WTC11 (cell line): Measurements from ENCODE around the gene MKNK2. TPM values are rescaled to one million over a fixed set of nuclear protein-coding genes. Genes with fewer than 3 reads are reported as not detected.

Experiments used
- ATAC-seq: fragments of 200-7000 bp; cut with Tn5 transposase; 2 replicates; pipeline ENCODE4 v1.10.0; 2021; ENCODE audit warnings: mild to moderate bottlenecking, moderate library complexity
- CTCF ChIA-PET: fragments of 300-600 bp; sonication (Branson Sonifier 250); formaldehyde crosslinking; loops from one replicate; lab custom pipeline; 2021; ENCODE audit warnings: antibody characterized with exemption; lab: Charles Lee
- POLR2A ChIA-PET: fragments of 350-600 bp; sonication (Branson Sonifier 250); formaldehyde crosslinking; loops from one replicate; lab custom pipeline; 2021; ENCODE audit warnings: antibody characterized with exemption; lab: Charles Lee
- DNase-seq: peaks from one replicate; pipeline ENCODE4 v3.0.0; 2021; ENCODE audit warnings: low spot score
- H3K27ac Mint-ChIP-seq: 2 replicates; pipeline ENCODE4 v1.8.0; 2021; ENCODE audit warnings: mixed read lengths
- H3K27me3 Mint-ChIP-seq: 2 replicates; pipeline ENCODE4 v1.8.0; 2021; ENCODE audit warnings: low read depth, mild to moderate bottlenecking, moderate library complexity, mixed read lengths
- H3K36me3 Mint-ChIP-seq: 2 replicates; pipeline ENCODE4 v1.8.0; 2021; ENCODE audit warnings: mixed read lengths
- H3K4me1 Mint-ChIP-seq: 2 replicates; pipeline ENCODE4 v1.8.0; 2022; ENCODE audit warnings: mixed read lengths
- H3K4me3 Mint-ChIP-seq: 2 replicates; pipeline ENCODE4 v1.8.0; 2021; ENCODE audit warnings: mild to moderate bottlenecking, moderate library complexity, mixed read lengths
- H3K9me3 Mint-ChIP-seq: 2 replicates; pipeline ENCODE4 v1.8.0; 2021; ENCODE audit warnings: mixed read lengths
- ATF1 ChIP-seq: sonication (generic); formaldehyde crosslinking; IDR thresholded peaks from 2 replicates; pipeline ENCODE4 v1.8.1; 2023; ENCODE audit warnings: mild to moderate bottlenecking, moderate library complexity, missing genetic modification reagents
- ELF4 ChIP-seq: sonication (generic); formaldehyde crosslinking; IDR thresholded peaks from 2 replicates; pipeline ENCODE4 v1.8.1; 2022; ENCODE audit warnings: low read depth, mild to moderate bottlenecking, moderate library complexity, missing genetic modification reagents
- FOXJ3 ChIP-seq: sonication (generic); formaldehyde crosslinking; IDR thresholded peaks from 2 replicates; pipeline ENCODE4 v1.9.0; 2021; ENCODE audit warnings: missing genetic modification reagents, mild to moderate bottlenecking, borderline replicate concordance
- GRHL2 ChIP-seq: fragments of 250-450 bp; sonication (Bioruptor Pico); IDR thresholded peaks from 2 replicates; pipeline ENCODE4 v1.8.0; 2022; ENCODE audit warnings: mild to moderate bottlenecking, moderate library complexity; ENCODE audit not compliant: insufficient replicate concordance, severe bottlenecking
- GTF2I ChIP-seq: fragments of 250-450 bp; sonication (Bioruptor Pico); conservative IDR thresholded peaks from 2 replicates; pipeline ENCODE4 v1.4.0; 2021; ENCODE audit warnings: mild to moderate bottlenecking
- HMGA2 ChIP-seq: fragments of 250-450 bp; sonication (Bioruptor Pico); IDR thresholded peaks from 2 replicates; pipeline ENCODE4 v1.4.0; 2021; ENCODE audit warnings: mild to moderate bottlenecking, moderate library complexity
- HMGXB4 ChIP-seq: sonication (generic); formaldehyde crosslinking; IDR thresholded peaks from 2 replicates; pipeline ENCODE4 v1.8.1; 2023; ENCODE audit warnings: mild to moderate bottlenecking, moderate library complexity, missing genetic modification reagents
- IRF1 ChIP-seq: sonication (generic); formaldehyde crosslinking; IDR thresholded peaks from 2 replicates; pipeline ENCODE4 v1.8.0; 2023; ENCODE audit warnings: missing genetic modification reagents
- MLX ChIP-seq: sonication (generic); formaldehyde crosslinking; IDR thresholded peaks from 2 replicates; pipeline ENCODE4 v1.8.1; 2023; ENCODE audit warnings: mild to moderate bottlenecking, missing genetic modification reagents, moderate library complexity
- NR3C1 ChIP-seq: sonication (generic); formaldehyde crosslinking; conservative IDR thresholded peaks from 2 replicates; pipeline ENCODE4 v1.8.1; 2023; ENCODE audit warnings: low read depth, mild to moderate bottlenecking, missing genetic modification reagents
- RORB ChIP-seq: fragments of 250-450 bp; sonication (Bioruptor Pico); IDR thresholded peaks from 2 replicates; pipeline ENCODE4 v1.9.0; 2021; ENCODE audit warnings: mild to moderate bottlenecking
- TEAD4 ChIP-seq: sonication (generic); formaldehyde crosslinking; IDR thresholded peaks from 2 replicates; pipeline ENCODE4 v1.8.0; 2022; ENCODE audit warnings: mild to moderate bottlenecking, missing genetic modification reagents
- ZBTB21 ChIP-seq: sonication (generic); formaldehyde crosslinking; IDR thresholded peaks from 2 replicates; pipeline ENCODE4 v1.8.1; 2023; ENCODE audit warnings: mild to moderate bottlenecking, missing genetic modification reagents, borderline replicate concordance
- ZNF138 ChIP-seq: sonication (generic); formaldehyde crosslinking; conservative IDR thresholded peaks from 2 replicates; pipeline ENCODE4 v1.8.1; 2022; ENCODE audit warnings: mild to moderate bottlenecking, moderate library complexity, missing genetic modification reagents
- ZNF232 ChIP-seq: sonication (generic); formaldehyde crosslinking; IDR thresholded peaks from 2 replicates; pipeline ENCODE4 v1.8.0; 2022; ENCODE audit warnings: mild to moderate bottlenecking, missing genetic modification reagents
- ZNF263 ChIP-seq: sonication (generic); formaldehyde crosslinking; IDR thresholded peaks from 2 replicates; pipeline ENCODE4 v1.8.1; 2022; ENCODE audit warnings: low read depth, mild to moderate bottlenecking, moderate library complexity, missing genetic modification reagents
- total RNA-seq: library from RNA; stranded (reverse); gene quantifications from 3 replicates; pipeline ENCODE4 v1.2.3, GENCODE V29; 2021
- TF ChIP-seq, protein P1 (sequence below): sonication (generic); formaldehyde crosslinking; IDR thresholded peaks from 2 replicates; pipeline ENCODE4 v1.8.0; 2023; ENCODE audit warnings: mild to moderate bottlenecking, missing genetic modification reagents
- TF ChIP-seq, protein P2 (sequence below): fragments of 200-600 bp; IDR thresholded peaks from 2 replicates; pipeline ENCODE4 v1.8.0; 2022; ENCODE audit warnings: antibody characterized with exemption
- TF ChIP-seq, protein P3 (sequence below): fragments of 250-450 bp; sonication (Bioruptor Pico); IDR thresholded peaks from 2 replicates; pipeline ENCODE4 v1.9.0; 2021; ENCODE audit warnings: moderate library complexity, mild to moderate bottlenecking, inconsistent platforms, borderline replicate concordance
- TF ChIP-seq, protein P4 (sequence below): sonication (generic); formaldehyde crosslinking; IDR thresholded peaks from 2 replicates; pipeline ENCODE4 v1.8.1; 2022; ENCODE audit warnings: mild to moderate bottlenecking, missing genetic modification reagents, moderate library complexity, borderline replicate concordance

The MKNK2 gene
- total RNA-seq, 1 experiment from 2014 or later, result 165 TPM

GRCh38 chr19:2038284-2039088 lies 12.6 kb downstream of the MKNK2 start:
- no peak for TF ChIP-seq MLX (CRISPR knock-in tag)
- TF ChIP-seq, protein P1, sequence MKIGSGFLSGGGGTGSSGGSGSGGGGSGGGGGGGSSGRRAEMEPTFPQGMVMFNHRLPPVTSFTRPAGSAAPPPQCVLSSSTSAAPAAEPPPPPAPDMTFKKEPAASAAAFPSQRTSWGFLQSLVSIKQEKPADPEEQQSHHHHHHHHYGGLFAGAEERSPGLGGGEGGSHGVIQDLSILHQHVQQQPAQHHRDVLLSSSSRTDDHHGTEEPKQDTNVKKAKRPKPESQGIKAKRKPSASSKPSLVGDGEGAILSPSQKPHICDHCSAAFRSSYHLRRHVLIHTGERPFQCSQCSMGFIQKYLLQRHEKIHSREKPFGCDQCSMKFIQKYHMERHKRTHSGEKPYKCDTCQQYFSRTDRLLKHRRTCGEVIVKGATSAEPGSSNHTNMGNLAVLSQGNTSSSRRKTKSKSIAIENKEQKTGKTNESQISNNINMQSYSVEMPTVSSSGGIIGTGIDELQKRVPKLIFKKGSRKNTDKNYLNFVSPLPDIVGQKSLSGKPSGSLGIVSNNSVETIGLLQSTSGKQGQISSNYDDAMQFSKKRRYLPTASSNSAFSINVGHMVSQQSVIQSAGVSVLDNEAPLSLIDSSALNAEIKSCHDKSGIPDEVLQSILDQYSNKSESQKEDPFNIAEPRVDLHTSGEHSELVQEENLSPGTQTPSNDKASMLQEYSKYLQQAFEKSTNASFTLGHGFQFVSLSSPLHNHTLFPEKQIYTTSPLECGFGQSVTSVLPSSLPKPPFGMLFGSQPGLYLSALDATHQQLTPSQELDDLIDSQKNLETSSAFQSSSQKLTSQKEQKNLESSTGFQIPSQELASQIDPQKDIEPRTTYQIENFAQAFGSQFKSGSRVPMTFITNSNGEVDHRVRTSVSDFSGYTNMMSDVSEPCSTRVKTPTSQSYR (CRISPR knock-in tag), result no peak
- no peak for TF ChIP-seq GTF2I (CRISPR knock-in tag)
- TF ChIP-seq RORB (CRISPR knock-in tag), result no peak
- TF ChIP-seq, protein P2, sequence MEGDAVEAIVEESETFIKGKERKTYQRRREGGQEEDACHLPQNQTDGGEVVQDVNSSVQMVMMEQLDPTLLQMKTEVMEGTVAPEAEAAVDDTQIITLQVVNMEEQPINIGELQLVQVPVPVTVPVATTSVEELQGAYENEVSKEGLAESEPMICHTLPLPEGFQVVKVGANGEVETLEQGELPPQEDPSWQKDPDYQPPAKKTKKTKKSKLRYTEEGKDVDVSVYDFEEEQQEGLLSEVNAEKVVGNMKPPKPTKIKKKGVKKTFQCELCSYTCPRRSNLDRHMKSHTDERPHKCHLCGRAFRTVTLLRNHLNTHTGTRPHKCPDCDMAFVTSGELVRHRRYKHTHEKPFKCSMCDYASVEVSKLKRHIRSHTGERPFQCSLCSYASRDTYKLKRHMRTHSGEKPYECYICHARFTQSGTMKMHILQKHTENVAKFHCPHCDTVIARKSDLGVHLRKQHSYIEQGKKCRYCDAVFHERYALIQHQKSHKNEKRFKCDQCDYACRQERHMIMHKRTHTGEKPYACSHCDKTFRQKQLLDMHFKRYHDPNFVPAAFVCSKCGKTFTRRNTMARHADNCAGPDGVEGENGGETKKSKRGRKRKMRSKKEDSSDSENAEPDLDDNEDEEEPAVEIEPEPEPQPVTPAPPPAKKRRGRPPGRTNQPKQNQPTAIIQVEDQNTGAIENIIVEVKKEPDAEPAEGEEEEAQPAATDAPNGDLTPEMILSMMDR, result no peak
- TF ChIP-seq GRHL2, result no peak
- no peak for TF ChIP-seq ATF1 (CRISPR knock-in tag)
- no peak for TF ChIP-seq ELF4 (CRISPR knock-in tag)
- no peak for TF ChIP-seq HMGXB4
- no peak for TF ChIP-seq FOXJ3 (CRISPR knock-in tag)
- TF ChIP-seq HMGA2 (CRISPR knock-in tag), result no peak
- no peak for TF ChIP-seq ZBTB21 (CRISPR knock-in tag)
- no peak for DNase-seq
- Mint-ChIP-seq H3K4me3 (no peak overlapping the region), H3K36me3 (peaks cover 9% of the 10 kb centered on the region; the same call in 1 of the 2 replicates), H3K27ac (no peak overlapping the region), H3K9me3 (0 out of 2 replicates have a peak, but pooled peaks cover 4% of the 10 kb centered on the region), H3K27me3 (peaks cover 2% of the 10 kb centered on the region; the same call in 1 of the 2 replicates), H3K4me1 (peaks cover 12% of the 10 kb centered on the region)
- ATAC-seq, result no peak
- CTCF ChIA-PET, result interaction anchor here (0.5 to 1.2 kb wide), 4 partner anchors 12 to 109 kb away, joined by 3 to 7 read pairs (median 4); no protein-coding TSS in a partner anchor
- POLR2A ChIA-PET, result interaction anchor here (0.6 to 1.0 kb wide), 3 partner anchors 11 to 400 kb away, joined by 3 read pairs; no protein-coding TSS in a partner anchor

DNA sequence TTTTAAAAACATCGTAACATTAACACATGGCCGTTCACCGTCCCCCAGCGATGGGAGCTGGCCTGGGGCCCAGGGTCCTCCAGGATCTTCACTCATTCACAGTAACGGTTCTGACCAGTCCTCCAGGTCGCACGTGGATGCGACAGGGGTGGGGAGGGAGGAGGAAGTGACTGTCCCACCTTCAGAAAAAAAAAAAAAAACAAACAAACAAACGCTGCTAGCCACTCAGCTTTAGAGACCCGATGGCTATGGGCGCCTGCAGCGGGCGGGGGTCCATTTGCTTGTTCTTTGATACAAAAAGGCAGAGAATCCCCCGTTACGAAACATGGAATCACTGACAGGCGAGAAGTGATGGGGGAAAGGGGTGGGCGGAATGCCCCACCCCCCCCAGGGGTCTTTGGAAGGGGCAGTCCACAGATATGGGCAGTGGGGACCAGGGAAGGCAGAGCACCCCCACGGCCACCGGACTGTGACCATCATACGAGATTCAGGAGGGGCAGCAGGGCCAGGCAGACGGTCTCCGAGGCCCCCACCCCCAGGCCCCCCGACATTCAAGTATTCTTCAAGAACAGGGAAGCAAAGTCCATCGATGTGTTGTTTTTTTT lies 13.3 kb downstream of the MKNK2 start:
- Mint-ChIP-seq H3K27me3 (peaks cover 2% of the 10 kb centered on the region; the same call in 1 of the 2 replicates), H3K9me3 (0 out of 2 replicates have a peak, but pooled peaks cover 4% of the 10 kb centered on the region), H3K27ac (peak overlapping the region; percentile 49; the same call in 1 of the 2 replicates), H3K36me3 (peaks cover 6% of the 10 kb centered on the region; the same call in 1 of the 2 replicates), H3K4me3 (no peak overlapping the region), H3K4me1 (peaks cover 9% of the 10 kb centered on the region)
- ChIA-PET POLR2A (interaction anchor here (0.6 to 1.0 kb wide), 3 partner anchors 14 to 401 kb away, joined by 3 read pairs; no protein-coding TSS in a partner anchor), CTCF (interaction anchor here (0.6 kb wide), 1 partner anchor 108 kb away, joined by 3 read pairs; no protein-coding TSS in a partner anchor)
- DNase-seq (no peak), ATAC-seq (no peak)
- TF ChIP-seq ZNF138 (CRISPR knock-in tag), result no peak
- TF ChIP-seq, protein P3, sequence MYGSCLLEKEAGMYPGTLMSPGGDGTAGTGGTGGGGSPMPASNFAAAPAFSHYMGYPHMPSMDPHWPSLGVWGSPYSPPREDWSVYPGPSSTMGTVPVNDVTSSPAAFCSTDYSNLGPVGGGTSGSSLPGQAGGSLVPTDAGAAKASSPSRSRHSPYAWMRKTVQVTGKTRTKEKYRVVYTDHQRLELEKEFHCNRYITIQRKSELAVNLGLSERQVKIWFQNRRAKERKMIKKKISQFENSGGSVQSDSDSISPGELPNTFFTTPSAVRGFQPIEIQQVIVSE (CRISPR knock-in tag), result no peak
- TF ChIP-seq ZNF232, result no peak
- TF ChIP-seq ZNF263 (CRISPR knock-in tag), result no peak
- TF ChIP-seq NR3C1 (CRISPR knock-in tag), result no peak
- no peak for TF ChIP-seq IRF1 (CRISPR knock-in tag)
- TF ChIP-seq TEAD4 (CRISPR knock-in tag), result no peak
- TF ChIP-seq, protein P4, sequence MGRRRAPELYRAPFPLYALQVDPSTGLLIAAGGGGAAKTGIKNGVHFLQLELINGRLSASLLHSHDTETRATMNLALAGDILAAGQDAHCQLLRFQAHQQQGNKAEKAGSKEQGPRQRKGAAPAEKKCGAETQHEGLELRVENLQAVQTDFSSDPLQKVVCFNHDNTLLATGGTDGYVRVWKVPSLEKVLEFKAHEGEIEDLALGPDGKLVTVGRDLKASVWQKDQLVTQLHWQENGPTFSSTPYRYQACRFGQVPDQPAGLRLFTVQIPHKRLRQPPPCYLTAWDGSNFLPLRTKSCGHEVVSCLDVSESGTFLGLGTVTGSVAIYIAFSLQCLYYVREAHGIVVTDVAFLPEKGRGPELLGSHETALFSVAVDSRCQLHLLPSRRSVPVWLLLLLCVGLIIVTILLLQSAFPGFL (CRISPR knock-in tag), result no peak
- TF ChIP-seq GTF2I (CRISPR knock-in tag), result no peak
- no peak for TF ChIP-seq GRHL2
